ENCODE results near the gene KCNN3.

- TF ChIP-seq, protein P1, sequence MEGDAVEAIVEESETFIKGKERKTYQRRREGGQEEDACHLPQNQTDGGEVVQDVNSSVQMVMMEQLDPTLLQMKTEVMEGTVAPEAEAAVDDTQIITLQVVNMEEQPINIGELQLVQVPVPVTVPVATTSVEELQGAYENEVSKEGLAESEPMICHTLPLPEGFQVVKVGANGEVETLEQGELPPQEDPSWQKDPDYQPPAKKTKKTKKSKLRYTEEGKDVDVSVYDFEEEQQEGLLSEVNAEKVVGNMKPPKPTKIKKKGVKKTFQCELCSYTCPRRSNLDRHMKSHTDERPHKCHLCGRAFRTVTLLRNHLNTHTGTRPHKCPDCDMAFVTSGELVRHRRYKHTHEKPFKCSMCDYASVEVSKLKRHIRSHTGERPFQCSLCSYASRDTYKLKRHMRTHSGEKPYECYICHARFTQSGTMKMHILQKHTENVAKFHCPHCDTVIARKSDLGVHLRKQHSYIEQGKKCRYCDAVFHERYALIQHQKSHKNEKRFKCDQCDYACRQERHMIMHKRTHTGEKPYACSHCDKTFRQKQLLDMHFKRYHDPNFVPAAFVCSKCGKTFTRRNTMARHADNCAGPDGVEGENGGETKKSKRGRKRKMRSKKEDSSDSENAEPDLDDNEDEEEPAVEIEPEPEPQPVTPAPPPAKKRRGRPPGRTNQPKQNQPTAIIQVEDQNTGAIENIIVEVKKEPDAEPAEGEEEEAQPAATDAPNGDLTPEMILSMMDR (IDR thresholded peaks at IDR 0.05) = no peak
- TF ChIP-seq EZH2 (IDR thresholded peaks at IDR 0.05; ENCODE audit: borderline replicate concordance, insufficient read depth, low read depth, low read length, poor library complexity, severe bottlenecking) = no peak
These were observed 8.9 kb upstream of the KCNN3 start for GRCh38 chr1:154879038-154879421.

Data from B cell (primary cell).